SH-SY5Y (cell line): Measurements from ENCODE around the gene IMMP2L.

Source experiments
- GATA2 ChIP-seq: IDR thresholded peaks from 2 replicates; pipeline ENCODE4 v1.6.1; 2011; ENCODE audit warnings: mild to moderate bottlenecking, low read depth, low read length
- GATA3 ChIP-seq: IDR thresholded peaks from 2 replicates; pipeline ENCODE4 v1.6.1; 2011; ENCODE audit warnings: low read depth, mild to moderate bottlenecking, low read length, moderate library complexity

GRCh38 chr7:111535142-111535870 is 27.0 kb downstream of the IMMP2L start:
- TF ChIP-seq GATA2 (no peak), GATA3 (no peak)
